HL-60 (cell line): ENCODE measurements around the gene QRSL1.

Experiments used
- DNase-seq, 2 experiments: peaks; one replicate each; pipeline ENCODE4 v3.0.0-alpha.2; 2010 to 2020; ENCODE audit warnings: low read depth in 1 of 2, low spot score in 1 of 2
- H3K27ac ChIP-seq: fragments of 250-450 bp; sonication (Bioruptor Pico); replicated peaks from 2 replicates; pipeline ENCODE4 v1.5.1; 2020; ENCODE audit warnings: mild to moderate bottlenecking, moderate library complexity
- H3K27me3 ChIP-seq: fragments of 250-450 bp; sonication (Bioruptor Pico); 2 replicates; pipeline ENCODE4 v1.5.1; 2021; ENCODE audit warnings: mild to moderate bottlenecking, moderate library complexity; ENCODE audit not compliant: insufficient read depth, poor library complexity, severe bottlenecking
- H3K4me3 ChIP-seq: replicated peaks from 2 replicates; pipeline ENCODE4 v1.5.1; 2011; ENCODE audit warnings: mild to moderate bottlenecking, control low read depth, low read length; ENCODE audit not compliant: insufficient read depth
- CTCF ChIP-seq: IDR thresholded peaks from one replicate; pipeline ENCODE4 v1.5.1; 2011; ENCODE audit warnings: low read length, control low read depth, inconsistent platforms; ENCODE audit not compliant: insufficient read depth
- GABPA ChIP-seq: IDR thresholded peaks from 2 replicates; pipeline ENCODE4 v1.6.1; 2012; ENCODE audit warnings: low read depth
- POLR2AphosphoS5 ChIP-seq: IDR thresholded peaks from 2 replicates; pipeline ENCODE4 v1.6.1; 2012; ENCODE audit warnings: low read depth
- REST ChIP-seq: IDR thresholded peaks from 2 replicates; pipeline ENCODE4 v1.6.1; 2012; ENCODE audit warnings: low read depth; ENCODE audit not compliant: insufficient replicate concordance
- SPI1 ChIP-seq: IDR thresholded peaks from 2 replicates; pipeline ENCODE4 v1.6.1; 2012; ENCODE audit warnings: low read depth, mild to moderate bottlenecking, borderline replicate concordance

QRSL1 gene

GRCh38 chr6:106715922-106716321, 86.5 kb downstream of the QRSL1 start:
- DNase-seq: no peak
- Histone ChIP-seq H3K27ac (no peak overlapping the region), H3K27me3 (no peaks in the 10 kb centered on the region), H3K4me3 (no peak overlapping the region)
- no peak for TF ChIP-seq CTCF
- no peak for TF ChIP-seq SPI1
- no peak for TF ChIP-seq GABPA
- no peak for TF ChIP-seq POLR2AphosphoS5
- no peak for TF ChIP-seq REST

GRCh38 chr6:106716966-106717365, 87.6 kb downstream of the QRSL1 start:
- H3K27ac ChIP-seq: no peak overlapping the region
- no peak overlapping the region for H3K4me3 ChIP-seq
- no peak for DNase-seq
- TF ChIP-seq GABPA (no peak), POLR2AphosphoS5 (no peak), REST (no peak), CTCF (no peak), SPI1 (no peak)
- no peaks in the 10 kb centered on the region for H3K27me3 ChIP-seq
